HG02763 (cell line): ENCODE results near the gene MMP21.

Experiments used
- ATAC-seq: cut with Tn5 transposase; IDR thresholded peaks from one replicate; pipeline ENCODE4 v1.9.1; 2021; ENCODE audit warnings: mild to moderate bottlenecking, moderate library complexity; ENCODE audit not compliant: unreplicated experiment

Gene MMP21, protein sequence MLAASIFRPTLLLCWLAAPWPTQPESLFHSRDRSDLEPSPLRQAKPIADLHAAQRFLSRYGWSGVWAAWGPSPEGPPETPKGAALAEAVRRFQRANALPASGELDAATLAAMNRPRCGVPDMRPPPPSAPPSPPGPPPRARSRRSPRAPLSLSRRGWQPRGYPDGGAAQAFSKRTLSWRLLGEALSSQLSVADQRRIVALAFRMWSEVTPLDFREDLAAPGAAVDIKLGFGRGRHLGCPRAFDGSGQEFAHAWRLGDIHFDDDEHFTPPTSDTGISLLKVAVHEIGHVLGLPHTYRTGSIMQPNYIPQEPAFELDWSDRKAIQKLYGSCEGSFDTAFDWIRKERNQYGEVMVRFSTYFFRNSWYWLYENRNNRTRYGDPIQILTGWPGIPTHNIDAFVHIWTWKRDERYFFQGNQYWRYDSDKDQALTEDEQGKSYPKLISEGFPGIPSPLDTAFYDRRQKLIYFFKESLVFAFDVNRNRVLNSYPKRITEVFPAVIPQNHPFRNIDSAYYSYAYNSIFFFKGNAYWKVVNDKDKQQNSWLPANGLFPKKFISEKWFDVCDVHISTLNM

DNA sequence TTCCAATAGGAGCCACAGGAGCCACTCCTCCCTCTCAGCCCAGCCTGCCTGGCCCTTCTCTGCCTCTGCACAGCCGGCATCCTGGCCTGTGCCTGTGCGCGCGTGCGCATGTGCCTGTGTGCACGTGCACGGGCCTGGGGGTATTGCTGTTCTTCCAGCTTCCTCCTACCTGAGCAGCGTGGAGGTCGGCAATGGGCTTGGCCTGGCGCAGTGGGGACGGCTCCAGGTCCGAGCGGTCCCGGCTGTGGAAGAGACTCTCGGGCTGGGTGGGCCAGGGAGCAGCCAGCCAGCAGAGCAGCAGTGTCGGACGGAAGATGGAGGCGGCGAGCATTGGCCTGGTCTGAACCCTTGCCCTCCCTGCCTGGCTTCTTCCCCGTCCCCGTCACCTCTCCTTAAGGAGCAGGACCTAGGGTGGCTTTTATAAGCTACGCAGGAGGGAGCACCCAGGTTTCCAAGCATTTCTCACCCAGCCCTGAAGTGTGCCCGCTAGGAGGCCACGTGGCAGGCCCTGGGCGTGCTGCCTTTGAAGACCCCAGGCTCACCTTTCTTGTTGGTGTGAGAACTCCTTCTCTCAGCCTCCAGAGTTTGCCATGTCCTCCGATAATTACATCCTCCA, at the start of gene MMP21:
TSS of gene MMP21 (minus strand) at position 331 of the 616 bp plus-strand sequence. CDS start at position 331, 0 bp downstream.
- no peak for ATAC-seq

DNA sequence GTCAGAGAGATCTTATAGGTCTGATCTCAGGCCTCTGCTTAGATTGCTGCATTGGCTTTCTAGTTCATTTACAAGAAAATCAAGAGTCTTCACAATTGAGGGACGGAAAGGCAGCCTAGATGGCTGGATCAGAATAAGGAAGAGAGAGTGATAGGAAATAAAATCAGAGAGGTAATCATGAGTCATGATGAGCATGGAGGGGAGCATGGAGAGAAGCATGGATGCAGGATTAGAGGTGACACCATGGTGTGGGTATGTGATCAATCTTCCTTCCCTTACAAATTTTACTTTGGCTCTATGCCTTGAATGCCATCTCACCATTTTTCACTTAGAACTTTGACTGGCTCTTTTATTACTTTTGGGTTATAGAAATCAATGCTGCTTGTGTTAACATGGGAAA, 49.1 kb upstream of the MMP21 start:
- no peak for ATAC-seq

DNA sequence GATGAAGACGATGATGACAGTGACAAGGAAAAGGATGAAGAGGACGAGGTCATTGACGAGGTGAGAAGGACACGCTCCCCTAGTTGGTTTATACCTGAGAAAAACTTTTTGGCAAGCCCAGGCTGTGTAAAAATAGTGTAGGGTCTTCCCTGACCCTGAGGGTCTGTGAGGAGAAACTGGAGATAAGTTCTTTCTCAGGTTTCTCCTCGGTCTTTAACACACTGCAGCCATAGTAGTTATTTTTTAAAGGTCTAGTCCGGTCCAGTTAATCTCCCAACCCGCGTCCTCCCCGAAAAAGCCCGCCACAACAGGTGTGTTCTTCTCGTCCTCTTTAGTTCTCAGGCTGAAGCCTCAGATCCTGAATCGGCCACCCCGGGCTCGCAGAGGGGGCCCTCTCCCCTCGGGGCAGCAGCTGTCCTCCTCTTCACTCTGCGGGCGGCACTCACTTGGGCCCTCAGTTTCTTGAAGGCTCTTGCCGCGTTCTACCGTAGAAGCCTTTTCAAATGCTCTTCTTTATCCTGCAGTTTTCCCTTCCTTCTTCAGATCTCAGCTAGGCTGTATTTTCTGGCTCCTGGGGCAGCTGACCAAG, 48.1 kb upstream of the MMP21 start:
- ATAC-seq = peak; percentile 0

DNA sequence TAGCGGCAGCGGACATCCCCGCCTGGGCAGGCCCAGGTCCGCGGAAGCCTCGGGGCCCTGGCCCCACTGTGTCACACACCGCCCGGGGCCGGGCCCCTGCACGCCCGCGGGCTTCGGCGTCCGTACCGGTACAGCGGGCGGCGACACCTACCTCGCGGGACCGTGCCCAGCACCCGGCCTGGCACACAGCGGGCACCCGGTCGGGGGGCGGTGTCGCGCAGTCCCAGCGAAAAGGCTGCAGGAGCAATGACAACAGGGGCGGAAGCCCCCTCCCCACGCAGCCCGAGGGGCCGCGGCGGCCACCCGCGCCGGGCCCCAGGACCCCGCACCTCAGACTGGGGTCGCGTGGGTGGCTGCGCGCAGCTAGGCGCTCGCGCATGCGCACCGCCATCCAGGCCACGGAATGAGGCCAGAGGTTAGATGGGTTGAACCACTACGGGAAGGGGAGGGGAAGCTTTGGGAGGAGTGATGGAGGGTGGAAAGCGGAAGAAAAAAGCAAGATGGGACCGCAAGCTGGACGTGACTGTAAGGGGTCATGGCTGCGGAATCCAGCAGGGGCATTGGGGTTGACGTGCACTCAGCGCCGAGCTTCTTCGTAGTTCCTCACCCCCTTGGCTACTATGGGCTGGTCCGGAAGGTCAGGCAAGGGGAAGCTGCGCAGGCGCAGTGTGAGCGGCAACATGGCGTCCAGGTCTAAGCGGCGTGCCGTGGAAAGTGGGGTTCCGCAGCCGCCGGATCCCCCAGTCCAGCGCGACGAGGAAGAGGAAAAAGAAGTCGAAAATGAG, 47.4 kb upstream of the MMP21 start, which contains the start of the genes BCCIP and UROS:
TSS of gene BCCIP (plus strand) at position 669 of the 785 bp plus-strand sequence. CDS start at position 681, 12 bp downstream.
TSS of gene UROS (minus strand) at position 381 of the 785 bp plus-strand sequence. CDS start 6,759 bp downstream, outside the sequence.
- peak; percentile 72 for ATAC-seq

DNA sequence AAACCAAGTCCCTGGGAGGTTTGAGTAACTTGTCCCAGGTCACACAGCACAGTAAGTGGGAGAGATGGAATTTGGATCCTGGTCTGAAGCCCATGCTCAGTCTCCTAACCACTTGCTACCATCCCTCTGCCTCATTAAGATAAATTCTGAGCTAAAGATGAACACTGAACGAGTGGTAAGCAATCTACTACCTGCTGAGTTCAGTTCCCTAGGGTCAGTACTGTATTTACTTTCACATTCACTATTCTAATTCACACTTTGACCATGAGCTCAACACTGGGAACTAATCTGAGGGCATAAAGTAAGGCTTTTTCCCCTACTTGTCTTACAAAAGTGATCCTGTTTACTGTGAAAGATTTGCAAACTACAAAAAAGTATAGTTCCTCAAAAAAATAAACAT, 45.1 kb upstream of the MMP21 start:
- ATAC-seq = peak; percentile 39

DNA sequence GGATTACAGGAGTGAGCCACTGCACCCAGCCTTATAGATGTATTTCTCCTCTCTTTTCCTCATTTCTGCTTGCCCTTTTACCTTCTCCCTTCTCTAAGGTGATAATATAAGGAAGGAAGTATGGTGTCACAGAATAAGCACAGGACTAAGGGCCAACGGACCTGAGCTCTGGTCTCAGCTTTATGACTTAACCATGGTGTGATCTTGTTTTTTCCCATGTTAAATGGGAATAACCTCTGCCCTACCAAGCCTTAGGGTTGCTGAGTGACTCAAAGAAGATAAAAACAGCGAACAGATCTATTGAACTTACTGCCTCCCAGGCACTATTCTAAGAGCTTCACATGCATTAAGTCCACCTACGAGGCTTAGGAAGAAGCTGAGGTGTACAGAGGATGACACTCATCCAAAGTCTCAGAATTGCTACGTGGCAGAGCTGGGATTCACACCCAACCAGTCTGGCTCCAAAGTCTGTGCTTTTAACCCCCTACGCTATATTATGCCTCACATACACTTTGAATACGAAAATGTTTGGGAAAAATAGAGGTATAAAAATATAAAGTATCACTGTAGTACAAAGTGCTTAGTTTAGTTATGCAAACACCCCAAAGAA, 41.8 kb upstream of the MMP21 start:
- ATAC-seq = no peak

DNA sequence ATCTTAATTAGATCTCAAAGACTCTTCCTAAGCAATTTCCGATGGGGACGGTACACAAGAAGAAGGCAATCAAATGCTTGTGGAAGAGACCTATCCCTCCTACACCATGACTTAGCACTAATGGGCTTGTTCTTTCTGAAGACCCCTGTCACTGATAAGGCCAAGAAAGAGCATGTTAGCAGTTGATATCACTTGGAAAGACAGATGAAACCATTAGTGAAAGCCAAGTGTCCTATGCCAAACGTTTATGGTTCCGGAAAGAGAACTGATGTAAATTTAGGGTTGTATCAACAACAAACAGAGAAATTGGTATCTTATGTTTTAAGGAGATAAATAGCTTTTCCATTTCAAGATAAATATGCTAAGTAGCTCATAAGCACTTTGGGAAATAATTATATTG, 40.9 kb upstream of the MMP21 start:
- no peak for ATAC-seq

DNA sequence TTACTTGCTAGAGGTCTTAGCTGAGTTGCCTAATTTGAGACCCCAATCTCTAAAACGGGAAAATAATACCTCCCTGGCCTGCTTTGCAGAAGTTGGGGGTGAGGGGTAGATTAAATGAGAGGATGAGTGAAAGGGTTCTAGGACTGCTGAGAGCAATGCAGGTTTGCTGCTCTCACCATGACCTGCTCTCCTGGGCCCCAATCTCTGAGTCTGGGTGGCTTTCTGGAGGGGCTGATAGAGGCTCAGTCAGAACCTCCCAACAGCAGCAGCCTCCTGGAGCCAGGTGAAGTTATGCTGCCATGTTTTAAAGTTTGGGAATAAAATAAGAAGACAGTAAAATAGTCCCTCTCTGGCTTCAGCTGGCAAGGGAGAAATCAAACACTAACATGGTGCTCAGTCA, 40.1 kb upstream of the MMP21 start:
- ATAC-seq = no peak

DNA sequence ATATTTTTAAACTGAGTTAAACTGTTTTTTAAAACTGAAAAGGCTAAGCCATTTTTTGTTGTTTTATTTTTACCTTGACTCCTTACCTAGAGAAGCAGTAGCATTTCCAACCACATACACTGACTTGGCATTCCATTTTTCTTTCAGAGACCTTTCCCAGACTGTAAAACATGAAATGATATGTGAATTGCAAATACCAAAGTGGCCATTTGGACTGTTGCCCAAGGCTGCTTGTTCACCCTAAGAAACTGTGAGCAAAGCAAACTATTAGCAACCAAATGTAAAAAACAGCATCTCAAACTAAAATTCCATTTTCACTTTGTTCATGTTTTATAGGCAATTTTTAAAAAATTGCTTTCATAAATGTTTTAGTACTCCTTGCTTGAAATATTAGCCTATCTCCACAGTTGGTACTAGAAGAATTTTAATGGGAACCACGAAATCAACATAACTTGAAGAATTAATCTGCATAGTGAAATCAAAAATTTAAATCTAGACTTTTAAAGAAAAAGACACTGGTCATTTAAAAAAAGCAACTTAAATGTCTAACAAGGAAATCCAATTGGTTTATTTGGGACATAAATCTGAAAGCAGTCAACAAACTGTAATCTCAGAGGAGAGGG, 36.6 kb upstream of the MMP21 start:
- ATAC-seq = no peak

DNA sequence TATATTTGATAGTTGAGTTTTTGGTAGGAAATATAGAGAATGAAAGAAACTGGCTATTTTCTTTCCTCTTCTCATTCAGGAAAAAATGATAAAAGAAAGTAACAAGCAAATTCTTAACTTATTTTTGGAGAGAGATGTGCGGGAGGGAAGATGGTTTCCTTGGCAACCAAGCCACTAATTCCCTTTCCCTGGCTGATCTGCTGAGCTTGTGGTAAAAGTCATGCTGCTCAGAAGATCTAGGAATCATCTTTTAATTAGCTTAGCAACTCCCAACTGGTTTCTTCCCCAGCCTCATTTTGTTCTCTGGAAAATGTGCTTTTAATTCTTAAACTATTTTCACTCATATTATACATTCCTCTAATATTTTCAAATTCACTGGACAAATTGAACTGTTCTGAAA, 35.6 kb upstream of the MMP21 start:
- ATAC-seq = no peak

DNA sequence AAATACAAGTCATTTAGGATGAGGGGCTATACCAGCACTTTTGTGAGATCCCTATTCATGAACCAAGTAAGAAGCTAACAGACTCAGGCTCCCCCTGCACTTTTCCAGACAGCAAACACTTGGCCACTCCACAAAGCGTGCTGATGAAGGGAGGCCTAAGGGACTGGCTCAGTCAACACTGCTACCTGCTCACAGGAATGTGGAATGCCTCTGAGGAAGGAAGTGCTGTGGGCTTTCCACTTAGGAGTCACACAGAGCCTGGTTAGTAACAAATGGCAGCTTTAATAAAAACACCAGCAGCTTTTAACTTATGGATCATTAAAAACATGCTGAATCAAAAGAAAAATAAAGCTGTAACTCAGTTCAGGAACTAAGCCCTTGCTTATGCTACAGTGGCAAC, 32.4 kb upstream of the MMP21 start:
- no peak for ATAC-seq

DNA sequence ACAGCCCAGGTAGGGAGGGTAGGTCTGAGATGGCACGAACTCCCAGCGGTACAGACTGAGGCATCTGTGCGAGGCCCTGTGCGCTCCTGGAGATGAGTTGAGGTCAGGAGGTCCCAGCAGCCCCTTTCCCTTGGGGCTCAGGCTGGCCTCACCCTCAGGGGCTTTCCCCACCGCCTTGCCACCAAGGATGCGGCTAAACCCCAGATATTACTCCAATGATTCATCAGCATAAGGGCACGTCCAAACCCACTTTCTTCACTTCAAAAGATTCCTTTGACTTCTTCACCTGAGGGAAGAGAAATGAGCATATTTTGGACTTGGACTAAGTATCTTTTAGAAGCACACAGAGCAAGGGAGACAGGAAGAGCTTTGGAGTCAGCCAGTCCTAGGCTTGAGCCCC, 27.1 kb upstream of the MMP21 start:
- ATAC-seq = no peak

DNA sequence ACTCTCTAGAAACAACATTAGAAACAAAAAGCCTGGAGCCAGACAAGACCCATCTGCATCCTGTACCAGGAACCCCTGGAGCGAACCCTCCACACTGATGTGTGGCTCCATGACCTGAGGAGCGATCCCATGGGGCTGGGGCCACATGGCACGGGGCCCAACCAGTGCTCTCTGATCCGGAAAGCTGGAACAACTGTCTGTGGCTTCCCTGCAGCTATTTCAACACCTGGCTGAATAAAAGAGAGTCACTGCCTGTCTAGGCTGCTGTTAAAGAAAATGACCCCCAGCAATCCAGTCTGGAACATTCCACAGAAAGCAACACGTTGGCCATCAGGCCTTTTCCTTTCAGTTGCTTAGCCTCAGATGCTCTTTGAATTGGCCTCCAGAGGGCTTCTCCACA, 26.5 kb upstream of the MMP21 start:
- no peak for ATAC-seq

DNA sequence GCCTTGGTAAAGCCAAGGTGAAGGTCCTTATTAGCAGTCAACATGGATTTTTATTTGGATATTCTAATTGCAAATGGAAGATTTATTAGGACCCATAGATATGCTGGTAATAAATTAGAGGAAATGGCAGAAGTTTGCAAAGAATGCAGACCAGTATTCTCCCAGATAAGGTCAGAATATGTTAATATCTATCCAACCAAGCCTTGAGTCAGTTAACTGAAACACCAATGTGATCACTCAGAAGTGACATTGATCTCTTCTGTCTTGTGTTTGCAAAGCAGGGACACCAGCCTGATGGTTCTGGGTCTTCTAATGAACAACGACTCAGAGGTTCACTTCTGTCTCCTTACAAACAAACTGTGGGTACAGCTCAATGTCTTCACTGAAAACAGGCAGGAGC, 26.0 kb upstream of the MMP21 start:
- no peak for ATAC-seq

DNA sequence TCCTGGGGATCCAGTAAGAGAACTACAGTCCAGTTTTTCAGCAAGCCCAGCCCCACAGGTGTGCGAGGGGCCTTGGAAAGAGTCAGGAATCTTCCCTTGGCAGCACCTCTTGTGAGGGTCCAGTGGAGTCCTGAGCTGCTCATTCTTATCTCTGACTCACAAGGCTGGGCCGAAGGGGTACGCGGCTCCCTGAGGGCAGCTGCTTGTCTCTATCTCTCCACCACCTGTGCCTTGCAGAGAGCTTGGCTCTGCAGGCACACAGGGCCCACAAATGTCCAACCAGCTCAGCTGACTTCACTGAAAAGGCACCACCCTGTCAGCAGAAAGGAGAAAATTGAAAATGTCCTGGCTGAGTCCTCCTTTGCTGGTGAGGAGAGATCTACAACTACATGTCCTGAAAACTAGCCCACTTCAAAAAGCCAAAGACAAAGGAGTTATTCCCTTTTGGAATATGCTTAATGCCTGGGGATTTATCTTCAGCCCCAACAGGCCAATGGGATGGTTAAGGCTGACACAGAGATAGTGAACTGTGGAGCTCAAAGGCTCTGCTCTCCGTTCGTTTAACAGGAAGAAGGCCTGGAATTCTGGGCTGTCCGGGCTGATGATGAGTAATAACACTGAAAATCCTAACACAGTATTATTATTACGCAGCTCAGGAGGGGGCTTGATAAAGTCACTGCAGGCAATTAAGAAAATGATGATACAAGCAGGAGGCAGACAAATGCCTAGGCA, 24.0 kb upstream of the MMP21 start:
- no peak for ATAC-seq

DNA sequence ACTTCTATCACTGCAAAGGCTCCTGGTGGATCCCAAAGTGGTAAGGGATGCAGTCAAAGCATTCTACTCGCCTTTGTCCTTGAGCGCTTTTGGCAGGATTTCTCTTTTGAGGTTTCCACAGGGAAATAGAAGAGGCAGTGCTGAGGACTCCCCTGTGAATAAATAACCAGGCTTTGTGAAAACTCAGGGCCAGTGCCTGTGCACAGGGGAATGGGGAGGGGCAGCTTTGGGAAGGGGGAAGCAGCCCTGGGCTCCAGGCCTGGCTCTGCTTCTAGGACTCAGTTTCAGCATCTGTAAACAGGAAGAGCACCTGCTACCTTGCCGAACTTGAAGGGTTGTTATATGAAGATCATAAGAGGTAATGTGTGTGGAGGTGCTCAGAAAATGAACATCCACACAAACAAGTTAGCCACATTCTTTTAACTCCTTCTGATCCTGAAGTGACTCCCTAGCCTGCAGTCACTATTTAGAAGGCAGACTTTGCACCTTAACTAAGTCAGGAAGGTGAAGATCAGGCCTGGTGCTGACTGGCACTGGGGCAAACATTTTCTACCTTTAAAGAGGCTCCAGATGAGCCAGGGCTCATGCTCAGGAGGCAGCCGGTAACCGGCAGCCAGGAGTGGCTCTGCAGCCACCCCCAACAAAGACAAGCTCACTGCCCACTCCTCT, 22.5 kb upstream of the MMP21 start:
- ATAC-seq = no peak

DNA sequence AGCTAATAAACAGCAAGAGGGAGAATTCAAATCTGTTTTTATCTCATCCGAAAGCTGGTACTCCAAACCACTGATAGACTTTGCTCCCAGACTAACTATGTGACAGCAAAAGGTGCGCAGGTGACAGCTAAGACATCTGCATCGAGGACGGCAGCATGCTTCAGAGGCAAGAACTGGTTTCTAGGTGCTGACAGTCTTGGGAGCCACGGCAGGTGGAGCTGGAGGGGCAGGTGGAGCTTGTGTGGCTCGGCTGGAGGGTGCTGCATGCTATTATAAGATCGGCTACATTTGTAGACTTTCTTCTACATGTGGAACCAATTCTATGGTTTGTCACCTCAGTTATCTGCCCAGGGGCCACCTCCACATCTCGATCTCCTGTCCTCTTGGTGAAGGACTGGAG, 21.8 kb upstream of the MMP21 start:
- ATAC-seq = no peak

DNA sequence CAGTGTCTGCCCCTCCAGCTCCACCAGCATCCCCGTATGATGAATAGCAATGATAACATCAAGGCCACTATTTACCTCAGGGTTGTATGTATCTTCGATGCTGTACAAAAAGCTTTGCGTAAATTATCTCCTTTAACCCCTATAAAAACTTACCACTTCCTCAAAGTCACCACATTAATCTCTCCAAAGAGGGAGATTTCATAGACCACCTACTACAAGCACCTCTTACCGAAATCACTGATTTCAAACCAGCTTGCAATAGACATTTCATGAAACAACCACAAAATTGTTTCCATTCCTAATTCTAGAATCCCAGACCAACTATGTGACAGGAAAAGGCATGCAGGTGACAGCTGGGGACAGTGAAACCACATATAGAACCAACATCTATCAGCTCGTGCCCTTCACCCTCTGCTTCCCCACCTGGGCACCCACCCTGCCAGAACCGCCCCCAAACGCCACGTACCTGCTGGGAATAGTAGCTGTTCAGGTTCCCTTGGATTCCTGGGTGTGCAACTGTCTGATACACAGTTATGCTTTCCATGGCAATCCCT, 20.1 kb upstream of the MMP21 start:
- no peak for ATAC-seq
